Karpas-422 (cell line): ENCODE measurements around the gene ARAP3. TPM values are rescaled to one million over a fixed set of nuclear protein-coding genes. Genes with fewer than 3 reads are reported as not detected.

ENCODE experiments used
- DNase-seq: peaks from one replicate; pipeline ENCODE4 v3.0.0-alpha.2; 2015
- H2AFZ ChIP-seq: fragments of 200-600 bp; sonication (generic); 2 replicates; pipeline ENCODE4 v1.6.1; 2014; ENCODE audit warnings: antibody characterized with exemption, low read length, mixed read lengths
- H3K27ac ChIP-seq: fragments of 200-600 bp; sonication (generic); 2 replicates; pipeline ENCODE4 v1.5.1; 2014; ENCODE audit warnings: mild to moderate bottlenecking, low read length, moderate library complexity
- H3K27me3 ChIP-seq: fragments of 200-600 bp; sonication (generic); 2 replicates; pipeline ENCODE4 v1.6.1; 2014; ENCODE audit warnings: low read length, mixed read lengths
- H3K36me3 ChIP-seq: fragments of 200-600 bp; sonication (generic); 2 replicates; pipeline ENCODE4 v1.6.1; 2014; ENCODE audit warnings: low read length, mixed read lengths; ENCODE audit not compliant: insufficient read depth
- H3K4me1 ChIP-seq: fragments of 200-600 bp; sonication (generic); 2 replicates; pipeline ENCODE4 v1.6.1; 2014; ENCODE audit warnings: mild to moderate bottlenecking, low read length, mixed read lengths
- H3K4me2 ChIP-seq: fragments of 200-600 bp; sonication (generic); 2 replicates; pipeline ENCODE4 v1.6.1; 2014; ENCODE audit warnings: low read length, low read depth, mild to moderate bottlenecking; ENCODE audit not compliant: poor library complexity, severe bottlenecking
- H3K4me3 ChIP-seq: fragments of 200-600 bp; sonication (generic); 2 replicates; pipeline ENCODE4 v1.5.1; 2014; ENCODE audit warnings: mild to moderate bottlenecking, antibody characterized with exemption, low read length, mixed read lengths
- H3K79me2 ChIP-seq: fragments of 200-600 bp; sonication (generic); 2 replicates; pipeline ENCODE4 v1.6.1; 2014; ENCODE audit warnings: mild to moderate bottlenecking, low read length, mixed read lengths
- H3K9ac ChIP-seq: fragments of 200-600 bp; sonication (generic); 2 replicates; pipeline ENCODE4 v1.6.0; 2014; ENCODE audit warnings: low read length
- H3K9me2 ChIP-seq: fragments of 200-600 bp; sonication (generic), shearing (Covaris generic); replicated peaks from 2 replicates; pipeline ENCODE4 v1.6.0; 2014; ENCODE audit warnings: mild to moderate bottlenecking, low read length, moderate library complexity; ENCODE audit not compliant: insufficient read depth
- H3K9me3 ChIP-seq: fragments of 300-700, 200-600 bp; sonication (generic); 2 replicates; pipeline ENCODE4 v1.6.1; 2014; ENCODE audit warnings: low read length, mixed read lengths
- H4K20me1 ChIP-seq: fragments of 200-600 bp; sonication (generic); 2 replicates; pipeline ENCODE4 v1.6.1; 2014; ENCODE audit warnings: mild to moderate bottlenecking, antibody characterized with exemption, low read length, low read depth; ENCODE audit not compliant: insufficient read depth
- total RNA-seq: library from RNA; depleted of rRNA; stranded (reverse); fragments of >200 nt; shearing (Covaris generic); gene quantifications from 2 replicates; pipeline ENCODE4 v1.2.3, GENCODE V29; 2014; ENCODE audit warnings: low replicate concordance

ARAP3 gene
- total RNA-seq, 1 experiment from 2014 or later, result 0.07 TPM

DNA sequence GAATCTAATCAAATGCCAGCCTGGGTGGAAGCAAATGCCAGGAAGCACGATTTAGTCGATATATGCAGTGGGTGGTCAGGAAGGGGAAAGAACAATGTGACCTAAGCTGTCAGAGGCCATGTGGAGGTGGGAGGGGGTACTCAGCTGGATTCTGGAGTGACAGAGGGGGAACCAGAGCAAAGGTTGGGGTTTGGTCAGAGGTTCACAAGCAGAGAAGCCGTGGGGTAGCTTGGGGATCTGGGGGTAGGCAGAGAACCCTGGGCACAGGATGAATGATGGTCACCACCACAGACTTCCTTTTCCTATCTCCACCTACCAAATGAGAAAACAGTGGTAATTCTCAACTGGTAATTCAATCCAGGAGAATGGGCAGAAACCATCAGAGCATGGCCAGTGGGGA lies 24.1 kb upstream of the ARAP3 start:
- H3K9ac ChIP-seq, result no peak overlapping the region
- no peak overlapping the region for H3K4me3 ChIP-seq
- H4K20me1 ChIP-seq, result no peaks in the 10 kb centered on the region
- no peaks in the 10 kb centered on the region for H3K36me3 ChIP-seq
- H3K9me3 ChIP-seq, result no peaks in the 10 kb centered on the region
- peaks cover 20% of the 10 kb centered on the region for H3K4me1 ChIP-seq
- H3K27me3 ChIP-seq, result no peaks in the 10 kb centered on the region
- no peak overlapping the region for H3K4me2 ChIP-seq
- no peak overlapping the region for H2AFZ ChIP-seq
- DNase-seq, result no peak
- no peaks in the 10 kb centered on the region for H3K9me2 ChIP-seq
- H3K79me2 ChIP-seq, result no peaks in the 10 kb centered on the region
- H3K27ac ChIP-seq, result no peak overlapping the region

DNA sequence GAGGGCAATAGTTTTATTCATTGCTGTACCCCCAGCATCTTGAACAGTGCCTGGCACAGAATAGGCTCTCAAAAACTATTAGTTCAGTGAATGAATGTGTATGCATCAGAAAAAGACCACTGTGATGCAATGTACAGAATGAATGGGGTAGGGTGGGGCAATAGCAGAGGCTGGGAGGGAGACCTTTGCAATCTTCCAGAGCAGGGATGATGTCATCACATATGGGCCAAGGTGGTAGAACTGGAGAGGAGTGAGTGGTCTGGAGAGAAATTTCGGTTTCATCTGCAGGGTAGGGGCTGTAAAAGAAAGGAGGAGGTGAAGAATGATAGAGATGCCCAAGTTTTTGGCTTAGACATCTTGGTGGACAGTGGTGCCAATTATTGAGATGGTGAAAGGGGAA lies 23.4 kb upstream of the ARAP3 start:
- Histone ChIP-seq H3K9me3 (no peaks in the 10 kb centered on the region), H3K27me3 (no peaks in the 10 kb centered on the region), H3K4me1 (peaks cover 20% of the 10 kb centered on the region), H3K79me2 (no peaks in the 10 kb centered on the region), H3K27ac (no peak overlapping the region), H4K20me1 (no peaks in the 10 kb centered on the region), H3K4me3 (no peak overlapping the region), H3K9me2 (no peaks in the 10 kb centered on the region), H3K9ac (no peak overlapping the region), H2AFZ (no peak overlapping the region), H3K4me2 (no peak overlapping the region), H3K36me3 (no peaks in the 10 kb centered on the region)
- DNase-seq, result no peak

GRCh38 chr5:141704782-141705297 lies 22.8 kb upstream of the ARAP3 start:
- Histone ChIP-seq H4K20me1 (no peaks in the 10 kb centered on the region), H3K27ac (no peak overlapping the region), H3K9me3 (no peaks in the 10 kb centered on the region), H3K36me3 (no peaks in the 10 kb centered on the region), H3K27me3 (no peaks in the 10 kb centered on the region), H3K79me2 (no peaks in the 10 kb centered on the region), H3K4me1 (peaks cover 18% of the 10 kb centered on the region), H2AFZ (no peak overlapping the region), H3K4me2 (no peak overlapping the region), H3K9ac (no peak overlapping the region), H3K4me3 (no peak overlapping the region), H3K9me2 (no peaks in the 10 kb centered on the region)
- DNase-seq, result no peak

DNA sequence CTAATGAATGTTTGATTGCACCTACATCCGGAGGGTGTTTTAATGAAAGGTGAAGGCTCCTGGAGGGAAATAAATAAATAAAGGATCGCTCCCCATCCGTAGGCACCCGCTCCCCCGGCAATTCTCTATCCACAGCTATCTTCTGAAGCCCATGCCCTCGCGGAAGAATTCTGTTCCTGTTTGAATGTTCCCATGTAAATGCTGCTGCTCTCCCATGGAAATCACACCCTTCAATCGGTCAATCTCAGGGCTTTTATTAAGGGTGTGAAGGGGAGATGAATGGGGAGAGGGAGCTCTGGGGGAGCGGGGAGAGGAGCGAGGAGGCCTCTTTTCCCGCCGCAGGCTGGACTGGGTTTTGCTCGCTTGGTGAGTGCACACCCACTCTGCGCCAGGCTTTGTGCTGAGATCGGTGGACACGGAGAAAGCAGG lies 21.1 kb upstream of the ARAP3 start:
- H3K27ac ChIP-seq, result no peak overlapping the region
- H3K9me3 ChIP-seq, result no peaks in the 10 kb centered on the region
- peaks cover 18% of the 10 kb centered on the region for H3K4me1 ChIP-seq
- peak overlapping the region; percentile 71 for H3K4me2 ChIP-seq
- no peak overlapping the region for H2AFZ ChIP-seq
- no peaks in the 10 kb centered on the region for H3K9me2 ChIP-seq
- H3K79me2 ChIP-seq, result no peaks in the 10 kb centered on the region
- no peak overlapping the region for H3K9ac ChIP-seq
- H3K27me3 ChIP-seq, result no peaks in the 10 kb centered on the region
- peak overlapping the region; percentile 64; the same call in 1 of the 2 replicates for H3K4me3 ChIP-seq
- no peaks in the 10 kb centered on the region for H4K20me1 ChIP-seq
- no peaks in the 10 kb centered on the region for H3K36me3 ChIP-seq
- DNase-seq, result no peak

DNA sequence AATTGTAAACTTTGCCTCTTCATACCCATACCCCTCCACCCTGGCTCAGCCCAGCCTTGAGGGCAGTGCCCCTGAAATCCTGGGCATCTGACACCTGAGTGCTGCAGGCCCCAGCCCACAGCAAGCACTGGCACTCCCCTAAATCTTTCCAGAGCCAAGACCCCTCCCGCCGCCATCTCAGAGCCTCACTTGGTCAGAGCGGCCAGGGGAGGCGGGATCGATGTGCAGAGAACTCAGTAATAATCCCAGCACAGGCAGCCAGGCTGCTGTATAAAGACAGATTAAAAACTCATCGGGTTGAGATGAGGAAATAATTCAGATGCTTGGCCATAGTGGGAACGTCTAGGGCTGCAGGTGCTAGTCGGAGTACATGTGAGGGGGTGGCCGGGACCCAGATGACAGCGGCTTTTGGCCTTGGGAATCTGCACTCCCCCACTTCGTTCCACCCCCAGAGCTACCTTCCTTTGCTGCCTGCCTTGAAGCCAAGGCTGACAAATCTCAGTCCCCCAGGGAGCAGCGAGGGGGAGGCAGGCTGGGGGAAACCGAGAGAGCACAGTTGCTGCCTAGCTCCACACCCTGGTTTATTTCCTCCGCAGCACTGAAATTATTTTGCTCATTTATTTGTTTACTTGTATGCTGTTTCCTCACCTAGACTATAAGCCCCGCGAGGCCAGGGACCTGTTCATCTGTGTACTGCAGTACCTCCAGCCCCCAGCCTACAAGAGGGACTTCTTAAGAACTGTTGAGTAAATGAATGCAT lies 19.5 kb upstream of the ARAP3 start:
- Histone ChIP-seq H3K79me2 (no peaks in the 10 kb centered on the region), H3K4me3 (peak overlapping the region; percentile 64; the same call in 1 of the 2 replicates), H3K9me2 (no peaks in the 10 kb centered on the region), H2AFZ (no peak overlapping the region), H3K27ac (no peak overlapping the region), H3K4me1 (peaks cover 18% of the 10 kb centered on the region), H3K36me3 (no peaks in the 10 kb centered on the region), H4K20me1 (no peaks in the 10 kb centered on the region), H3K9me3 (no peaks in the 10 kb centered on the region), H3K4me2 (peak overlapping the region; percentile 71), H3K27me3 (no peaks in the 10 kb centered on the region), H3K9ac (no peak overlapping the region)
- DNase-seq, result peak; percentile 53

DNA sequence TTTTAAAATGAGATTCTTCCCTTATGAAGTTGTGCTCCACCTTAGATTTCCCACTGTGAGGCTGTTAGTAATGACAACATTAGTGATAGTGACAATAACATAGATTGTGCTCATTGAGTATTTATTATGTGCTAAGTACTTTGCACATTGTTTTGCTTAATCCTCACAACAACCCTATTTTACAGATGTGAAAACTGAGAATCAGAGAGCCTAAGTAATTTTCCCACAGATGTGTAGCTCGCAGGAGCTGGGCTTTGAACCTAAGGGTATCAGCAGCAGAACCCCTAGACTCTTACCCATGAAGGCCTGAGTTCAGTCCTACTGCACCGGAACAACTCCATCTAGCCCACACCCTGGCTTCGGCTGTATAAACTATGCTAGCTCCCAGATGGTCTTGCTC lies 15.6 kb upstream of the ARAP3 start:
- Histone ChIP-seq H4K20me1 (no peaks in the 10 kb centered on the region), H3K9me3 (no peaks in the 10 kb centered on the region), H3K27ac (no peak overlapping the region), H3K27me3 (no peaks in the 10 kb centered on the region), H3K9ac (no peak overlapping the region), H3K79me2 (no peaks in the 10 kb centered on the region), H3K4me3 (no peak overlapping the region), H3K36me3 (no peaks in the 10 kb centered on the region), H3K9me2 (no peaks in the 10 kb centered on the region), H3K4me2 (no peak overlapping the region), H3K4me1 (peaks cover 35% of the 10 kb centered on the region), H2AFZ (no peak overlapping the region)
- no peak for DNase-seq

DNA sequence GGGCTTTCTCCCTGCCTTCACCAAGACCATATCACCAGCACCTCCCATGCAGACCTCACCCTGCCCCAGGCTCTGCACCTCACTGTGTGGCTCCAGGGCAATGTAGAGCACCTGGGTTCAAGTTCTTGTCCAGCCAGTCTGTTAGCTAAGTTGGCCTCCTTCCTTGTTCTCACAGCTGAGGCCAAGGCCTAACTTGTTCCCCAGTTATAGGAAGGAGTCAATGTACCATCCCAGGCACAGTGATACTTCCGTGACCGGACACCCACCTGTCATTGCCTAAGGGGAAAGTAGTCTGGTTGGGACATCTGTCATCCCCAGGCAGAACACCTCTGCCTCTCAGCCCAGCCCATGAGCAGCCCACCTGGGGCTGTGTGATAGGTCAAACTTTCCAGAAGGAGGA lies 14.4 kb upstream of the ARAP3 start:
- Histone ChIP-seq H3K9me3 (no peaks in the 10 kb centered on the region), H3K4me2 (no peak overlapping the region), H3K9ac (no peak overlapping the region), H4K20me1 (no peaks in the 10 kb centered on the region), H2AFZ (no peak overlapping the region), H3K9me2 (no peaks in the 10 kb centered on the region), H3K27me3 (no peaks in the 10 kb centered on the region), H3K27ac (no peak overlapping the region), H3K36me3 (no peaks in the 10 kb centered on the region), H3K4me1 (peaks cover 29% of the 10 kb centered on the region), H3K4me3 (no peak overlapping the region), H3K79me2 (no peaks in the 10 kb centered on the region)
- no peak for DNase-seq

- peaks cover 27% of the 10 kb centered on the region for H3K4me1 ChIP-seq
- H3K79me2 ChIP-seq, result no peaks in the 10 kb centered on the region
- H3K36me3 ChIP-seq, result no peaks in the 10 kb centered on the region
- H3K4me3 ChIP-seq, result no peak overlapping the region
- no peaks in the 10 kb centered on the region for H3K9me2 ChIP-seq
- DNase-seq, result no peak
- H3K9ac ChIP-seq, result no peak overlapping the region
- H3K9me3 ChIP-seq, result no peaks in the 10 kb centered on the region
- no peaks in the 10 kb centered on the region for H3K27me3 ChIP-seq
- H3K27ac ChIP-seq, result no peak overlapping the region
- no peak overlapping the region for H2AFZ ChIP-seq
- H3K4me2 ChIP-seq, result no peak overlapping the region
- no peaks in the 10 kb centered on the region for H4K20me1 ChIP-seq
Measured at GRCh38 chr5:141695627-141696215, 13.7 kb upstream of the ARAP3 start.
